Neuronal stem cell (in vitro differentiated cells): ENCODE results near the gene PARP6.

Source experiments
- DNase-seq: peaks from one replicate; pipeline ENCODE4 v3.0.0-alpha.2; 2013; ENCODE audit warnings: low spot score
- H2AFZ ChIP-seq: one replicate; pipeline ENCODE4 v1.6.1; 2013; ENCODE audit warnings: mild to moderate bottlenecking, low read length, inconsistent platforms
- H2AK5ac ChIP-seq: 2 replicates; pipeline ENCODE4 v1.6.1; 2013; ENCODE audit warnings: low read depth, mild to moderate bottlenecking, inconsistent platforms, low read length, moderate library complexity, mixed read lengths
- H2BK120ac ChIP-seq: 2 replicates; pipeline ENCODE4 v1.6.1; 2013; ENCODE audit warnings: low read depth, mild to moderate bottlenecking, inconsistent platforms, low read length, moderate library complexity, mixed read lengths
- H2BK12ac ChIP-seq: one replicate; pipeline ENCODE4 v1.6.1; 2013; ENCODE audit warnings: low read length, inconsistent platforms
- H2BK15ac ChIP-seq: 2 replicates; pipeline ENCODE4 v1.6.1; 2013; ENCODE audit warnings: mild to moderate bottlenecking, low read length, inconsistent platforms, mixed read lengths
- H2BK5ac ChIP-seq: one replicate; pipeline ENCODE4 v1.6.1; 2013; ENCODE audit warnings: inconsistent platforms, mild to moderate bottlenecking, low read length, moderate library complexity
- H3K14ac ChIP-seq: one replicate; pipeline ENCODE4 v1.6.1; 2013; ENCODE audit warnings: low read length, inconsistent platforms
- H3K18ac ChIP-seq: 2 replicates; pipeline ENCODE4 v1.6.1; 2013; ENCODE audit warnings: low read length, inconsistent platforms
- H3K23ac ChIP-seq: 2 replicates; pipeline ENCODE4 v1.6.1; 2013; ENCODE audit warnings: low read depth, mild to moderate bottlenecking, mixed read lengths, low read length, inconsistent platforms; ENCODE audit not compliant: poor library complexity
- H3K27ac ChIP-seq: replicated peaks from 3 replicates; pipeline ENCODE4 v1.5.1; 2013; ENCODE audit warnings: low read length, inconsistent platforms
- H3K27me3 ChIP-seq, 3 experiments: 2 replicates each; pipeline ENCODE4 v1.6.1; 2013; ENCODE audit warnings: low read length in 3 of 3, mild to moderate bottlenecking in 2 of 3, inconsistent platforms in 1 of 3, low read depth in 1 of 3, mixed read lengths in 1 of 3, moderate library complexity in 1 of 3; ENCODE audit not compliant: control insufficient read depth in 3 of 3, insufficient read depth in 3 of 3
- H3K36me3 ChIP-seq, 2 donors: replicated peaks in 1 of 2; 2 replicates each; pipeline ENCODE4 v1.6.1; 2013; ENCODE audit warnings: low read length in 2 of 2; ENCODE audit not compliant: control insufficient read depth in 2 of 2, insufficient read depth in 2 of 2
- H3K4ac ChIP-seq: 2 replicates; pipeline ENCODE4 v1.6.1; 2013; ENCODE audit warnings: inconsistent platforms, mild to moderate bottlenecking, low read length, moderate library complexity
- H3K4me1 ChIP-seq, 2 donors: 1 replicate in 1 of 2; 2 replicates in 1 of 2; pipeline ENCODE4 v1.6.1; 2013; ENCODE audit warnings: low read length in 2 of 2, low read depth in 1 of 2; ENCODE audit not compliant: control insufficient read depth in 2 of 2, insufficient read depth in 1 of 2
- H3K4me2 ChIP-seq: one replicate; pipeline ENCODE4 v1.6.1; 2013; ENCODE audit warnings: mild to moderate bottlenecking, low read length, inconsistent platforms; ENCODE audit not compliant: insufficient read depth, poor library complexity, severe bottlenecking
- H3K4me3 ChIP-seq, 2 donors: 2 replicates each; pipeline ENCODE4 v1.5.1; 2013; ENCODE audit warnings: low read length in 2 of 2, mild to moderate bottlenecking in 2 of 2, inconsistent platforms in 1 of 2, moderate library complexity in 1 of 2
- H3K79me1 ChIP-seq: one replicate; pipeline ENCODE4 v1.6.1; 2013; ENCODE audit warnings: low read depth, mild to moderate bottlenecking, inconsistent platforms, low read length, moderate library complexity
- H3K9ac ChIP-seq: one replicate; pipeline ENCODE4 v1.6.1; 2013; ENCODE audit warnings: mild to moderate bottlenecking, low read depth, low read length, inconsistent platforms; ENCODE audit not compliant: poor library complexity
- H3K9me3 ChIP-seq, 2 donors: replicated peaks in 1 of 2; 2 replicates each; pipeline versions ENCODE3 to v1.6.1; 2013; ENCODE audit warnings: low read length in 2 of 2, mild to moderate bottlenecking in 2 of 2, inconsistent platforms in 1 of 2, low read depth in 1 of 2, mixed read lengths in 1 of 2, moderate library complexity in 1 of 2; ENCODE audit not compliant: control insufficient read depth in 2 of 2, insufficient read depth in 1 of 2
- H4K8ac ChIP-seq: one replicate; pipeline ENCODE4 v1.6.1; 2013; ENCODE audit warnings: low read depth, mild to moderate bottlenecking, inconsistent platforms, low read length, moderate library complexity
- H4K91ac ChIP-seq: one replicate; pipeline ENCODE4 v1.6.1; 2013; ENCODE audit warnings: low read length, low read depth, mild to moderate bottlenecking, inconsistent platforms; ENCODE audit not compliant: poor library complexity
- WGBS, 2 donors: extraction: QIAGEN DNeasy Blood & Tissue Kit; methylation state at CpG; one replicate each; pipeline ENCODE4 v1.1.7; 2013; ENCODE audit warnings: missing lambda C conversion rate in 2 of 2, mixed read lengths in 1 of 2; ENCODE audit not compliant: insufficient read length in 2 of 2, insufficient replicate concordance in 1 of 2; ENCODE audit errors: extremely low coverage in 2 of 2; 5-methylcytosine and 5-hydroxymethylcytosine counted together

Gene PARP6

DNA sequence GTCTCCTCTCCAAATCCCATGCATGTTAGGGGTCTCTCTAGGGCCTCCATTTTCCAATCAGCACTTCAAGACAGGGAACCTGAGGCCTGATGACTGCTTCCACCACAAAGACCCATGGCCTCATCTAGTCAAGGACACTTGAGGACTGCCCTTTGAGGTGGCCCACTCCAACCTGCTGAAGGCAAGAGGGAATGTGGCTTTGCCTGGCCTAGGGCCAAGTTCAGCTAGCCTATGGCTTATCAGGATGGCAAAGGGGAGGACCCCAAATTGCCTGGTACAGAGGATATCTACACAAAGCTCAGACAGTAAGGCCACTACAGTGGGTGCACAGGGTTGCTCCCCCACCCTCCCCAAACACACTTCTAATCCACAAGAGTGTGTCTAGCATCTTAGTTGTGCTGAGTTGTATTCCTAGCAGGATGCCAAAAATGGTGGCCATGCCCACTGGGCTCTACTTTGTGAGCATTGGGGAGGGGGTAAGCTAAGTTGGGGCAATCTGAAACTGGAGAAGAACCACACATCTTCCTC lies 64.7 kb downstream of the PARP6 start:
- Histone ChIP-seq H3K36me3 (peaks cover 78 to 99% of the 10 kb centered on the region in 2 donors), H3K27me3 (no peaks in the 10 kb centered on the region), H2AK5ac (no peak overlapping the region), H4K91ac (no peak overlapping the region), H3K4ac (no peak overlapping the region), H2BK120ac (no peak overlapping the region), H3K23ac (no peak overlapping the region), H3K14ac (no peak overlapping the region), H2AFZ (no peak overlapping the region), H2BK12ac (no peak overlapping the region), H3K4me3 (peak overlapping the region in 1 of 2 donors; percentile 0), H2BK5ac (no peak overlapping the region), H3K4me2 (no peak overlapping the region), H3K9ac (no peak overlapping the region), H3K4me1 (no peaks in the 10 kb centered on the region), H2BK15ac (no peak overlapping the region), H3K9me3 (peaks cover 0 to 4% of the 10 kb centered on the region in 2 donors), H3K27ac (no peak overlapping the region), H3K79me1 (peaks cover 7% of the 10 kb centered on the region), H3K18ac (no peak overlapping the region), H4K8ac (no peak overlapping the region)
- no peak for DNase-seq

DNA sequence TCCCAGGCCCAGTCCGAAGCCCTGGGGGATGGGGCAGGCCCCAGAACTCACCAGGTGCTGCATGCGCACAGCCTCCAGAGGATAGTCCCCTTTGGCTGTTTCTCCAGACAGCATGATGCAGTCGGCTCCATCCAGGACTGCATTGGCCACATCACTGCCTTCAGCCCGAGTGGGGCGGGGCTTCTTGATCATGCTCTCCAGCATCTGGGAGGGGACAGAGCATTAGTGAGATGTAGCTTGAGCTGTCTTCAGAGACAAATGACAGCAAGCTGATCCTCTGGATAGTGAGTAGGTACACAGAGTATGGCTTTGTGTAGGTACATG lies 65.7 kb downstream of the PARP6 start:
- Histone ChIP-seq H4K91ac (no peak overlapping the region), H3K4me1 (no peaks in the 10 kb centered on the region), H2AFZ (no peak overlapping the region), H3K9ac (peak overlapping the region; percentile 3), H4K8ac (no peak overlapping the region), H2BK120ac (no peak overlapping the region), H3K9me3 (peaks cover 0 to 4% of the 10 kb centered on the region in 2 donors), H3K18ac (no peak overlapping the region), H3K14ac (no peak overlapping the region), H2BK12ac (no peak overlapping the region), H3K36me3 (peaks cover 82 to 99% of the 10 kb centered on the region in 2 donors), H3K27me3 (no peaks in the 10 kb centered on the region), H3K4me2 (no peak overlapping the region), H3K27ac (no peak overlapping the region), H3K23ac (peak overlapping the region; percentile 21), H3K79me1 (peaks cover 7% of the 10 kb centered on the region), H2BK15ac (no peak overlapping the region), H3K4ac (no peak overlapping the region), H3K4me3 (no peak overlapping the region), H2AK5ac (no peak overlapping the region), H2BK5ac (no peak overlapping the region)
- WGBS, 2 donors = no CpG with 5 or more reads among the region's 5 CpGs
- no peak for DNase-seq

DNA sequence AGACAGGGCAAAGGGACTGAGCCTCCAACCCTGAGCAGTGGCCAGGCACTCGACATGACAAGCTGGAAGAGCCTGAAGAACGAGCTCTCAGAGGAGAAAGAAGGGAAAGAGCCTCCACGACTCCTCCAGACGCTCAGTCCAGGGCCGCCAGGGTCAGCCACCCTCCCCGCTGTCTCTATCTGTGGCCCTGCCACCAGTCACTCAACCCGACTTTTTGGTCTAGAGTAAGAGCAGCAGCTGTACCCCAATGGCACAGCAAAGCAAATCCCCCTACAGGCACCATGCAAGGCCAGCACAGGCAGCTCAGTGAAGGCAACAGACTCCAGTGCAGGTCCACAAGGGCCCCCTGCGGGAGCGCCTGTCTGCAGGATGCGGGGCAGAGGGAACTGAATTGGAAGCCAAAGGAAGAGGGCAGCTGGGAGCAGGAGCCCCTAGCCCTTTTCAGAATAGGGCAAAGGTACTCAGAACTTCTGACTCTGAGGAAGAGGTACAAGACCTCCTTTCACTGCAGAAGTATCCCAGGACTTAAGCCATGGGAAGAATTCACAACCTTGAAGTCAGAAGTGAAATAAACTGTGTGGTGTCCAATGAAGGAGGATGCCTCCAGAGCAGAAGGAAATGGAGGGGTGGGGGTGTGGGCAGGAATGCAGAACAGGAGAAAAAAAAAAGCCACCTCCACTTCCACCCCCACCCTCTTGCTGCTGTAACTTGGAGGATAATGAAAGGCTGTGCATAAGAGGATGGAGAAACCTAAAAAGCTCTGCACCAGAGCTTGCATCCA lies 66.3 kb downstream of the PARP6 start:
- Histone ChIP-seq H2BK15ac (no peak overlapping the region), H3K18ac (no peak overlapping the region), H3K23ac (no peak overlapping the region), H2BK120ac (no peak overlapping the region), H3K4me1 (no peaks in the 10 kb centered on the region), H3K36me3 (peaks cover 85 to 99% of the 10 kb centered on the region in 2 donors), H2AFZ (no peak overlapping the region), H2AK5ac (no peak overlapping the region), H3K79me1 (peaks cover 7% of the 10 kb centered on the region), H2BK5ac (no peak overlapping the region), H3K9ac (no peak overlapping the region), H3K27ac (no peak overlapping the region), H4K91ac (no peak overlapping the region), H3K4ac (no peak overlapping the region), H3K9me3 (peaks cover 0 to 4% of the 10 kb centered on the region in 2 donors), H3K27me3 (no peaks in the 10 kb centered on the region), H2BK12ac (no peak overlapping the region), H4K8ac (no peak overlapping the region), H3K4me3 (no peak overlapping the region), H3K14ac (no peak overlapping the region), H3K4me2 (no peak overlapping the region)
- WGBS, 2 donors = no CpG with 5 or more reads among the region's 10 CpGs
- no peak for DNase-seq

DNA sequence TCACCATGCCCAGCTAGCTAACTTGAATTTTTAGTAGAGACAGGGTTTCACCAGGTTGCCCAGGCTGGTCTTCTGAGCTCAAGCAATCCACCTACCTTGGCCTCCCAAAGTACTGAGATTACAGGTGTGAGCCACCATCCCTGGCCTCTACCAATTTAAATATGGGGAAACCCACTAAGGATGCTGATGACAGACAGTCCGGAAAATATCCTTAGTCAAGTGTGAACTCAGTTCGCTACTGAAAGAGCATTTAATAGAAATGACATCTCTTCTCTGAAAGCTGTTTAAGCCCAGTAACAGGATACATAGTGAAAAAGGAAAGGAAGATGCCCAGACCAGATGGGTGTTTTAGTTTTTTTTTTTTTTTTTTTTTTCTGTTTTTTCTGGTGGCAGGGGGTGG lies 67.1 kb downstream of the PARP6 start:
- WGBS, 2 donors = no CpG with 5 or more reads among the region's 2 CpGs
- no peaks in the 10 kb centered on the region for H3K4me1 ChIP-seq
- no peak overlapping the region for H2BK5ac ChIP-seq
- no peak overlapping the region for H3K4me2 ChIP-seq
- no peak overlapping the region for H3K23ac ChIP-seq
- peaks cover 87 to 99% of the 10 kb centered on the region in 2 donors for H3K36me3 ChIP-seq
- no peak overlapping the region for H3K4ac ChIP-seq
- no peak overlapping the region for H3K14ac ChIP-seq
- H2BK15ac ChIP-seq = no peak overlapping the region
- no peak overlapping the region for H3K18ac ChIP-seq
- H2AK5ac ChIP-seq = no peak overlapping the region
- no peak overlapping the region for H3K27ac ChIP-seq
- no peak for DNase-seq
- no peak overlapping the region for H2AFZ ChIP-seq
- H3K79me1 ChIP-seq = peaks cover 7% of the 10 kb centered on the region
- H4K8ac ChIP-seq = no peak overlapping the region
- H3K9me3 ChIP-seq = peaks cover 0 to 4% of the 10 kb centered on the region in 2 donors
- H3K9ac ChIP-seq = no peak overlapping the region
- no peak overlapping the region for H4K91ac ChIP-seq
- H2BK12ac ChIP-seq = no peak overlapping the region
- no peak overlapping the region for H3K4me3 ChIP-seq
- H2BK120ac ChIP-seq = no peak overlapping the region
- H3K27me3 ChIP-seq = no peaks in the 10 kb centered on the region
